ENCODE data around the gene ALG11.
"Not testable (repeated sequence)": the region's sequence is repeated elsewhere in the genome, so short reads cannot be mapped to it uniquely, and the experiment has no call there.

Gene ALG11, protein sequence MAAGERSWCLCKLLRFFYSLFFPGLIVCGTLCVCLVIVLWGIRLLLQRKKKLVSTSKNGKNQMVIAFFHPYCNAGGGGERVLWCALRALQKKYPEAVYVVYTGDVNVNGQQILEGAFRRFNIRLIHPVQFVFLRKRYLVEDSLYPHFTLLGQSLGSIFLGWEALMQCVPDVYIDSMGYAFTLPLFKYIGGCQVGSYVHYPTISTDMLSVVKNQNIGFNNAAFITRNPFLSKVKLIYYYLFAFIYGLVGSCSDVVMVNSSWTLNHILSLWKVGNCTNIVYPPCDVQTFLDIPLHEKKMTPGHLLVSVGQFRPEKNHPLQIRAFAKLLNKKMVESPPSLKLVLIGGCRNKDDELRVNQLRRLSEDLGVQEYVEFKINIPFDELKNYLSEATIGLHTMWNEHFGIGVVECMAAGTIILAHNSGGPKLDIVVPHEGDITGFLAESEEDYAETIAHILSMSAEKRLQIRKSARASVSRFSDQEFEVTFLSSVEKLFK

GRCh38 chr13:52011632-52012511, at the start of gene ALG11:
Gene ALG11, plus strand, starts transcription at chr13:52012398. Its CDS starts 21 bp downstream, at chr13:52012419.
- peak; percentile 99 for DNase-seq (ENCODE audit: low read depth)

- DNase-seq (ENCODE audit: low read depth), result no peak
Observed at GRCh38 chr13:51966186-51966585, 46.0 kb upstream of the ALG11 start.

- no peak for DNase-seq (ENCODE audit: low read depth)
Observed at GRCh38 chr13:51967482-51968446, 44.4 kb upstream of the ALG11 start.

- no peak for DNase-seq (ENCODE audit: low read depth)
Observed at GRCh38 chr13:51970349-51970748, 41.8 kb upstream of the ALG11 start.

DNA sequence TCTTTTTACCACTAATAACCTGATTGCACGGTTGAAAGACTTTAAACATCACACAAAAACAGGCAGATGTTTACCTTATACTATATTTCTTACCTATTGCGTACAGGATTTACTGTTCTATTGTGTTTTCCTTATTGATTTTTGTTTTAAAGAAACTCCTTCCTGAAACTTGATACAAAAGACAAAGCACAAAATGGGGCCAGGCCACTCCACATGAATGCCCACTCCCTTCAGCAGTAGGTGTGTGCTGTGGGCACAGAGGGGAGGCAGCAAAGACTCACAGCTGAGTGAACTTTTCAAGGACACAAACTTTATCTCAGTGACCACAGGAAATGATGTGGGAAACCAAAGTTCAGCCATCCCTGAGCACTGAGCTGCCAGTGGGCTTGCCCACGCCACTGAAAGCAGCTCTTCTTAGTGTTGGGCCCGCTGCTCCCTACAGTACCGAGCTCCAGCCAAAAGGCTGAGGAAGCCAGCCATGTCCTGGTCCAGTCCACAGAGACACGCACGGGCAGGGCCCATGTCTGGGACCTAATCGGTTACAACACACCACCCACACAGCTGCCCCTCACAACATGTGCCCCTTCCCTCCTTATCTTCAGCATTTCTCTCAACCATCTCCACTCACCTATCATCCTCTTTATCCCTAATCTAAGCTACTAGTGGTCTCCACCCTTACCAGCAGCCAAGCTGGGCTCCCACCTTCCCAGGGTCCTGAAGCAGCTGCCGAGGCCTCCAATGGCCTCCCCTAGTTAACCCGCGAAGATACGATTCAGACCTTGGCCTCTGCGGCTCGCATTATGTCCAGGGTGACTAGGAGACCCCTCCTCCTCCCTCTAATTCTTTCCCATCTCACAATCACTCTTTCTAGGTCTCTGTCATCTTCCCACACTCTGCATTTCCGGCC, 40.4 kb upstream of the ALG11 start:
- DNase-seq (ENCODE audit: low read depth), result no peak

GRCh38 chr13:51974482-51974881, 37.7 kb upstream of the ALG11 start:
- no peak for DNase-seq (ENCODE audit: low read depth)

DNA sequence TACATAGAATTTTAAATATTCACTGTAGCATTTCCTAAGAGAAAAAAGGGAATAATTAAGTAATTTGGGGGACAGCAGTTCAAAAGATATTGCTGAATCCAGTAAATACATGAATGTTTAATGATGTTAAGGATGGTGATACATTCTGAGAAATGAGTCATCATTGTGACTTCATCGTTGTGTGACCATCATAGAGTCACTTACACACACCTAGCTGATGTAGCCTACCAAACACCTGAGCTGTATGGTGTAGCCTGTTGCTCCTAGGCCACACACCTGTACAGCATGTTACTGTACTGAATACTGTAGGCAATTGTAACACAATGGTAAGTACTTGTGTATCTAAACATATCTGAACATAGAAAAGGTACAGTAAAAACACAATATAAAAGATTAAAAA, 35.8 kb upstream of the ALG11 start:
- no peak for DNase-seq (ENCODE audit: low read depth)

- no peak for DNase-seq (ENCODE audit: low read depth)
Observed at GRCh38 chr13:51976890-51977289, 35.3 kb upstream of the ALG11 start.

- no peak for DNase-seq (ENCODE audit: low read depth)
Observed at GRCh38 chr13:51977625-51978024, 34.6 kb upstream of the ALG11 start.

- no peak for DNase-seq (ENCODE audit: low read depth)
Observed at GRCh38 chr13:51978796-51979556, 33.2 kb upstream of the ALG11 start.

- no peak for DNase-seq (ENCODE audit: low read depth)
Observed at GRCh38 chr13:51980908-51981307, 31.3 kb upstream of the ALG11 start.

DNA sequence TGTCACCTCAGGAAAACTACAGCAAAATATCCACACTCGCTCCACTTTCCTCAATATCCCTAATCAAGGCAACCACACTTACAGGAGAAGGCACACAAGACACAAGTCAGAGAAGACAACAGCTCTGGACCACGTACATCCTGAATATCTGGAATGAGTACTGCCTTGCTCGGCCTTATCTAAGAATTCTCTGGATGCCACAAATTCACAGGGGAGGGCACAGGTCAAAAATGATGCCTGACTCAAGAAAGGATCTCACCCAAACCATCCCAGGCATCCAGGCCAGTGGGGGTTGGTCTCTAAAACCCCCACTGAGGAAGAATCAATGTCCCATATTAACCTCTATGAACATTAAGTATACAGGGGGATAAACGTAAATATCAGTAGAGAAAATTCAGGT, 30.8 kb upstream of the ALG11 start:
- DNase-seq (ENCODE audit: low read depth), result no peak

- not testable (repeated sequence) for DNase-seq (ENCODE audit: low read depth)
Observed at GRCh38 chr13:51983292-51983691, 28.9 kb upstream of the ALG11 start.

- DNase-seq (ENCODE audit: low read depth), result not testable (repeated sequence)
Observed at GRCh38 chr13:51984904-51985303, 27.3 kb upstream of the ALG11 start.

DNA sequence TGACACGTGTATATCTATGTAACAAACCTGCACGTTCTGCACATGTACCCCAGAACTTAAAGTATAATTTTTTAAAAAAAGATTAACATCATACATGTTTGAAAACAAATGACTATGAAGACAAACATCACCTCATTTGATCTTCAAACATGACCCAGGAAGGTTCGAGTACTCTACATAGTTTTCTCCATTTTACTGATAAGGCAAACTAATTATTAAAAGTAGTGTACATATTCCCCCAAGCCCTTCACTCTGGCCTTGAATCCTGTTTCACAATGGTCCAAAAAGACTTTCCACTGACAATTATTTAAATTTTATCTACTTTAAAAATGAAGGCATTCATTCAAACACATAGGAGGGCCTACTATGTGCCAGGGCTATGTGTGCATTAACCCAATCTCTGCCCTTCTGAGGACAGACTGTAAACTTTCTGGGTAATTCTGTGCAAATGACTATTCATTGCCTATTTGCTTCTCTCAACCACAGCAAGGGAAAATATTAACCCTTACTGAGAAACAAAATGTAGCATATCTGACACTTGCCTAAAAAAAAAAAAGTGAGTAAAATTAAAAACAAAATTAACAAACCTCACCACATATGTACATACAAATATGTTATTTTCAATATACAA, 23.1 kb upstream of the ALG11 start:
- DNase-seq (ENCODE audit: low read depth), result no peak

- DNase-seq (ENCODE audit: low read depth), result no peak
Observed at GRCh38 chr13:51993713-51994112, 18.5 kb upstream of the ALG11 start.

DNA sequence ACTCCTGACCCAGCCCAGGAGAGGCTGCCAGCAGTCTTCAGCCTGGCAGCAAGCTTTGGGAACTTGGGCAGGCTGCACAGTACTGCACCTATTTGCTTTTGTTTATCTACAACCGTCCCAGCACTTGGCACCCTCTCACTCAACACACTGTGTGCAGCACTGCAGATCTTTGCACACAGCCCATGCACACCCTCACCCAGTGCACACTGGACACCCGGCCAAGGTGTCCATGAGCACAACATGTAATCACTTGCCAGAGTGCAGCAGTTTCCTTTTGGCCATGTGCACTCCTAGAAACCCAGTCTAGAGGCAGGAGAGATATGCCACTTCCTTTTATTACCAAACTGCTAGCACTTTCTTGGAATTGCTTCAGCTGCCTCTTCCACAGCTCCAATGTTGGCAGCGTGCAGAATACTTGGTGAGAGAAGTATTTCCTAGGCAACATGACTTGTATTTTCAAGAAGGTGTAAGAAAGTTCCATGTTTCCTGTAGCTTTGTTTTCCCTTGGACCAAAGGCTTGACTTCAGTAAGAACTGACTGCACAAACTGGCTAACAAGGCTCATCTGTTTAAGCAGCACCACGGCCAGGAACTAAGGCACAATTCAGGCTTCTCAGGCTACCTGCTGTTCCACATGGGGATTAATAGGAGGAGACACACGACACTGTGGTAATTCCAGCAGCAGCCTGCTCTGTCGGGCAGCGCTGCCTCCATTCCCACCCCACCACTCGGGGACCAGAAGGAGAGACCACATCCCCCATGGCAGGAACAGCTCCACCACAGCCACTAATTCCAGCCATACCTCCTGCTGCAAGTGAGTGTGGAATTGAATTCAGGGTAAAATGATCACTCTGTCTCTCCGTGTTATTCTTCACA, 16.3 kb upstream of the ALG11 start:
- no peak for DNase-seq (ENCODE audit: low read depth)

GRCh38 chr13:51996641-51997040, 15.6 kb upstream of the ALG11 start:
- no peak for DNase-seq (ENCODE audit: low read depth)

Data from activated T-helper 1 cell treated with Interleukin-2 at 50 U/mL for 16 hours (primary cell).